ENCODE data around the gene ACAP2.
"Not testable (repeated sequence)": the region's sequence is repeated elsewhere in the genome, so short reads cannot be mapped to it uniquely, and the experiment has no call there.

Gene ACAP2

GRCh38 chr3:195442573-195443390, at the start of gene ACAP2:
Gene ACAP2 (minus strand): TSS chr3:195443020. CDS start chr3:195442847, 173 bp downstream.
- DNase-seq (ENCODE audit: insufficient read length, low spot score) (peak; percentile 95), FAIRE-seq (no peak)
- TF ChIP-seq CTCF (IDR thresholded peaks at IDR 0.05; ENCODE audit: insufficient read depth, missing control alignments) = no peak

- FAIRE-seq (no peak), DNase-seq (ENCODE audit: insufficient read length, low spot score) (no peak)
- TF ChIP-seq CTCF (IDR thresholded peaks at IDR 0.05; ENCODE audit: insufficient read depth, missing control alignments) = no peak
Measured at GRCh38 chr3:195475614-195476013, 32.8 kb upstream of the ACAP2 start.

- not testable (repeated sequence) for FAIRE-seq; DNase-seq (ENCODE audit: insufficient read length, low spot score)
Measured at GRCh38 chr3:195475116-195475515, 32.3 kb upstream of the ACAP2 start.

GRCh38 chr3:195468841-195469240, 26.0 kb upstream of the ACAP2 start:
- DNase-seq (ENCODE audit: insufficient read length, low spot score) = no peak
- no peak for TF ChIP-seq CTCF (IDR thresholded peaks at IDR 0.05; ENCODE audit: insufficient read depth, missing control alignments)
- FAIRE-seq = no peak

GRCh38 chr3:195468391-195468776, 25.6 kb upstream of the ACAP2 start:
- DNase-seq (ENCODE audit: insufficient read length, low spot score) (no peak), FAIRE-seq (no peak)
- no peak for TF ChIP-seq CTCF (IDR thresholded peaks at IDR 0.05; ENCODE audit: insufficient read depth, missing control alignments)

GRCh38 chr3:195467641-195468390, 25.0 kb upstream of the ACAP2 start:
- TF ChIP-seq CTCF (IDR thresholded peaks at IDR 0.05; ENCODE audit: insufficient read depth, missing control alignments) = no peak
- DNase-seq (ENCODE audit: insufficient read length, low spot score) (no peak), FAIRE-seq (no peak)

GRCh38 chr3:195466251-195466650, 23.4 kb upstream of the ACAP2 start:
- FAIRE-seq (no peak), DNase-seq (ENCODE audit: insufficient read length, low spot score) (no peak)
- no peak for TF ChIP-seq CTCF (IDR thresholded peaks at IDR 0.05; ENCODE audit: insufficient read depth, missing control alignments)

- FAIRE-seq; DNase-seq (ENCODE audit: insufficient read length, low spot score): not testable (repeated sequence)
Measured at GRCh38 chr3:195462922-195463321, 20.1 kb upstream of the ACAP2 start.

Measured in D721Med (cell line).